ENCODE results near the gene AFMID. TPM values are rescaled to one million over a fixed set of nuclear protein-coding genes. Genes with fewer than 3 reads are reported as not detected.

The AFMID gene
- total and polyA plus RNA-seq, 9 of the 15 experiments (the other 6 are each of a cell fraction or from before 2014, with no cell fraction given), result 62.1 to 188 (median 74.4) TPM

DNA sequence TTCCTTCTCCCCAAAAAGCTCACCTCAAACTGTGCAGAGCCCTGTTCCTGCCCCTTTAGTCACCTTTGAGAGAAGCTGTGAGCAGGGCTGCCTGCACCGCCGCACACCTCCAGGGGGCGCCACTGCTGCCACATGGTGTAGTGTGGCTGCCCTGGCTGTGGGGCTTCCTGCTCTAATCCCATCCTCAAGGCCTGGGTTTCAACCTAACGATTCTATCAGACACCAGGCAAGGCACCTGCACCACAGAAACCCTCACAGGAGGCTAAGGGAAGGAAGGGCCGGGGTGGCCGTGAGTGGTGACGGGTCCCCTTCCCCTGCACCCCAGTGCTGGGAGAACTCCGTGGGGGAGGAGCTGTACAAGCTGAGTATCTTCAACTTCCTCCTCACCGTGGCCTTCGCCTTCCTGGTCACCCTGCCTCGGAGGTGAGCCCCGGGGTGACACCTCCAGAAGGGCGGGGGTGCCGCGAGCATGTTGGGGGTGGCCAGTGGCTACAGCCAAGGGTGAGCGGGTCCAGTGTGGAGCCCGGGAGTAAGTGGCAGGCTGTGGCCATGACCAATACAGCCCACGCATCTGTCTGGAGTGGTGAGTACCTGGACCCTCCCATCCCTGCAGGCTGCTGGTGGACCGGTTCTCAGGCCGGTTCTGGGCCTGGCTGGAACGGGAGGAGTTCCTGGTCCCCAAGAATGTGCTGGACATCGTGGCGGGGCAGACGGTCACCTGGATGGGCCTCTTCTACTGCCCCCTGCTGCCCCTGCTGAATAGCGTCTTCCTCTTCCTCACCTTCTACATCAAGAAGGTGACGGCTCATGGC is 49.6 kb upstream of the AFMID start (continued):
- TF ChIP-seq, protein P1, sequence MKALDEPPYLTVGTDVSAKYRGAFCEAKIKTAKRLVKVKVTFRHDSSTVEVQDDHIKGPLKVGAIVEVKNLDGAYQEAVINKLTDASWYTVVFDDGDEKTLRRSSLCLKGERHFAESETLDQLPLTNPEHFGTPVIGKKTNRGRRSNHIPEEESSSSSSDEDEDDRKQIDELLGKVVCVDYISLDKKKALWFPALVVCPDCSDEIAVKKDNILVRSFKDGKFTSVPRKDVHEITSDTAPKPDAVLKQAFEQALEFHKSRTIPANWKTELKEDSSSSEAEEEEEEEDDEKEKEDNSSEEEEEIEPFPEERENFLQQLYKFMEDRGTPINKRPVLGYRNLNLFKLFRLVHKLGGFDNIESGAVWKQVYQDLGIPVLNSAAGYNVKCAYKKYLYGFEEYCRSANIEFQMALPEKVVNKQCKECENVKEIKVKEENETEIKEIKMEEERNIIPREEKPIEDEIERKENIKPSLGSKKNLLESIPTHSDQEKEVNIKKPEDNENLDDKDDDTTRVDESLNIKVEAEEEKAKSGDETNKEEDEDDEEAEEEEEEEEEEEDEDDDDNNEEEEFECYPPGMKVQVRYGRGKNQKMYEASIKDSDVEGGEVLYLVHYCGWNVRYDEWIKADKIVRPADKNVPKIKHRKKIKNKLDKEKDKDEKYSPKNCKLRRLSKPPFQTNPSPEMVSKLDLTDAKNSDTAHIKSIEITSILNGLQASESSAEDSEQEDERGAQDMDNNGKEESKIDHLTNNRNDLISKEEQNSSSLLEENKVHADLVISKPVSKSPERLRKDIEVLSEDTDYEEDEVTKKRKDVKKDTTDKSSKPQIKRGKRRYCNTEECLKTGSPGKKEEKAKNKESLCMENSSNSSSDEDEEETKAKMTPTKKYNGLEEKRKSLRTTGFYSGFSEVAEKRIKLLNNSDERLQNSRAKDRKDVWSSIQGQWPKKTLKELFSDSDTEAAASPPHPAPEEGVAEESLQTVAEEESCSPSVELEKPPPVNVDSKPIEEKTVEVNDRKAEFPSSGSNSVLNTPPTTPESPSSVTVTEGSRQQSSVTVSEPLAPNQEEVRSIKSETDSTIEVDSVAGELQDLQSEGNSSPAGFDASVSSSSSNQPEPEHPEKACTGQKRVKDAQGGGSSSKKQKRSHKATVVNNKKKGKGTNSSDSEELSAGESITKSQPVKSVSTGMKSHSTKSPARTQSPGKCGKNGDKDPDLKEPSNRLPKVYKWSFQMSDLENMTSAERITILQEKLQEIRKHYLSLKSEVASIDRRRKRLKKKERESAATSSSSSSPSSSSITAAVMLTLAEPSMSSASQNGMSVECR (CRISPR knock-in tag; IDR thresholded peaks at IDR 0.05), result peak; percentile 81
- TF ChIP-seq SMARCA5 (IDR thresholded peaks at IDR 0.05) (peak; percentile 95), NKRF (IDR thresholded peaks at IDR 0.05; ENCODE audit: borderline replicate concordance) (peak; percentile 78), SRF (CRISPR knock-in tag; IDR thresholded peaks at IDR 0.05) (no peak), LEF1 (IDR thresholded peaks at IDR 0.05) (0 out of 2 replicates have a peak, but pooled peaks have one; percentile 19), SIN3A (IDR thresholded peaks at IDR 0.05; ENCODE audit: borderline replicate concordance in 2 of 2, control insufficient read depth in 1 of 2, low read depth in 2 of 2, low read length in 2 of 2) (peak in 1 of 2 experiments; percentile 37; a peak in 1 of 4 replicates), HDGF (IDR thresholded peaks at IDR 0.05) (peak; percentile 29; the same call in 1 of the 2 replicates), SAP30 (IDR thresholded peaks at IDR 0.05; ENCODE audit: borderline replicate concordance, insufficient read depth, low read depth, low read length, poor library complexity, severe bottlenecking) (peak; percentile 13), BRD4 (IDR thresholded peaks at IDR 0.05) (peak; percentile 78; the same call in 1 of the 2 replicates), CBX1 (IDR thresholded peaks at IDR 0.05; ENCODE audit: low read depth) (peak; percentile 100), L3MBTL2 (IDR thresholded peaks at IDR 0.05) (peak; percentile 81), RBFOX2 (IDR thresholded peaks at IDR 0.05; ENCODE audit: low read depth, low read length) (peak; percentile 74), MXI1 (IDR thresholded peaks at IDR 0.05; ENCODE audit: low read depth, low read length) (0 out of 2 replicates have a peak, but pooled peaks have one; percentile 8)
- TF ChIP-seq, protein P2, sequence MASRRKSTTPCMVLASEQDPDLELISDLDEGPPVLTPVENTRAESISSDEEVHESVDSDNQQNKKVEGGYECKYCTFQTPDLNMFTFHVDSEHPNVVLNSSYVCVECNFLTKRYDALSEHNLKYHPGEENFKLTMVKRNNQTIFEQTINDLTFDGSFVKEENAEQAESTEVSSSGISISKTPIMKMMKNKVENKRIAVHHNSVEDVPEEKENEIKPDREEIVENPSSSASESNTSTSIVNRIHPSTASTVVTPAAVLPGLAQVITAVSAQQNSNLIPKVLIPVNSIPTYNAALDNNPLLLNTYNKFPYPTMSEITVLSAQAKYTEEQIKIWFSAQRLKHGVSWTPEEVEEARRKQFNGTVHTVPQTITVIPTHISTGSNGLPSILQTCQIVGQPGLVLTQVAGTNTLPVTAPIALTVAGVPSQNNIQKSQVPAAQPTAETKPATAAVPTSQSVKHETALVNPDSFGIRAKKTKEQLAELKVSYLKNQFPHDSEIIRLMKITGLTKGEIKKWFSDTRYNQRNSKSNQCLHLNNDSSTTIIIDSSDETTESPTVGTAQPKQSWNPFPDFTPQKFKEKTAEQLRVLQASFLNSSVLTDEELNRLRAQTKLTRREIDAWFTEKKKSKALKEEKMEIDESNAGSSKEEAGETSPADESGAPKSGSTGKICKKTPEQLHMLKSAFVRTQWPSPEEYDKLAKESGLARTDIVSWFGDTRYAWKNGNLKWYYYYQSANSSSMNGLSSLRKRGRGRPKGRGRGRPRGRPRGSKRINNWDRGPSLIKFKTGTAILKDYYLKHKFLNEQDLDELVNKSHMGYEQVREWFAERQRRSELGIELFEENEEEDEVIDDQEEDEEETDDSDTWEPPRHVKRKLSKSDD (conservative IDR thresholded peaks at IDR 0.05; ENCODE audit: low read length), result no peak
